ENCODE results near the gene JARID2.
A peak's percentile ranks its signal among the peaks of the same experiment; 100 is the strongest.

The JARID2 gene

DNA sequence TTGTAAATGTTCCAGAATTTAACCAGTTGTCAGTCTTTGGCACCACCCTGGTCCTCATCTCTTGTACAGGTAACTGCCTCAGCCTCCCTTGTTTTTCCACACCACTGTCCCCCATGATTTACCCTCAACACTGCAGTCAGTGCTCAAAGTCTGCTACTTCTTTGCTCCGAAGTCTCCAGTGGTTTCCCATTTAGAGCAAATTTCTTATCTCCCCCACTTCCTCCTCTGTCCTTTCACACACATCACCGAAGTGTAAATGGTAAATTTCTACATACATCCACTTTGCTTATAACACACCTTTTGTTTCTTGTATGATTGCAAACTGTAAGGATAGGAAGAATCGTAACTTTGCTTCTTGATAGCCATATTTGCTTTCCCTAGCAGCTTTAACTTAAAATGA, 115.3 kb downstream of the JARID2 start:
- DNase-seq: no peak

DNA sequence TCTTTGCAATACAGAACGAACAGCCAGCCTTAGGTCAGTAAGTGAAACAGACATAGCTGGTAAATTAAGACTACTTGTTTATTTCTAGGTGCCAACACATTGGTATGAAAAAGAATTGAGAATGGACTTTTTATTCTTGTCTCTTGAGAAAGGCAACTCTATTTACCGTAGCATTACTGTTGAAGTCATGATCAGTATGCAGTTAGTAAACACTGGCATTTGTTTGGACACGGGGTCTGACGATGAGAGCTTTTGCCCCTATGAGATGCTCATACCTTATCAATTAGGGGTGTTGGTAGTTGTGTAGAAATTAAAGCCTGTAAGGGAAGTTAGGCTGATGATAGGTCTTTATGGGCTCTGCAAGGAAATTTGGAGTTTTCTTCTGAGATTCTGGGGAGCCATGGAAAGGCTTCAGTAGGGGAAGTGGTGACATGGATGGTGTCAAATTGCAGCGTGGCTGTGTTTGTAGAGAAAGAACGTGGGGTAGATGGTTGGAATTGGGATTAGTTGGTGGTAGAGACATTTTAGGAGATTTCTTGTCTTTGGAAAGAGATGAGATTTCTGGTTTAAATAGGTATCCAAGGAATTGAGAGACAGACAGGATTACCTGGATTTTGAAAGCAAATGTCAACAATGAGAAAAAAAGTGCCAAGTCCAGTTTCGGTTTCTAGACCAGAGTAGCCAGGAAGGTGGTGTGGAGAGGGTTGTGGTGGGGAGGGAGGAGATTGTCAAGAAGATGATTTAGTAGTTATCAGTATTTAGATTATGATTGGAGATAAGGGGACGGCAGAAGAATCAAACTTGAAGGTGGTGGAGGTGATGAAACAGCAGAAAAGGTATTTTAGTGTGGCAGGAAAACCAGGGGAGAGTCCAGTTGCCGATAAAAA, 116.6 kb downstream of the JARID2 start:
- no peak for DNase-seq

DNA sequence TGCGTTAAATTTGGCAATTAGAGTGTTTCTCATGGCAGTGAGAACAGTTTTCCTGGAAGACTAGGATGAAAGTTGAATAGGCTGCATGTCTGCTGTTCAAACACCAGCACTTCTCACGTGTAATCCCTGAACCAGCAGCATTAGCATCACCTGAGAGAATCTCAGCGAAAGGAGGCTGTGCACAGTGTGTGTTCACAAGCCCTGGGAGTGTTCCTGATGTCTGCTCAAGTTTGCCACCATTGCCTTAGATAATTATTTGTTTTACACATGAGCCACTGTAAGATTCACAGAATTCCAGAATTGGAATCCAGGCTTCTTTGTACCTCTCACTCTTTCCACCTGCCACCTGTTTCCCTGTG, 117.3 kb downstream of the JARID2 start:
- DNase-seq: no peak

DNA sequence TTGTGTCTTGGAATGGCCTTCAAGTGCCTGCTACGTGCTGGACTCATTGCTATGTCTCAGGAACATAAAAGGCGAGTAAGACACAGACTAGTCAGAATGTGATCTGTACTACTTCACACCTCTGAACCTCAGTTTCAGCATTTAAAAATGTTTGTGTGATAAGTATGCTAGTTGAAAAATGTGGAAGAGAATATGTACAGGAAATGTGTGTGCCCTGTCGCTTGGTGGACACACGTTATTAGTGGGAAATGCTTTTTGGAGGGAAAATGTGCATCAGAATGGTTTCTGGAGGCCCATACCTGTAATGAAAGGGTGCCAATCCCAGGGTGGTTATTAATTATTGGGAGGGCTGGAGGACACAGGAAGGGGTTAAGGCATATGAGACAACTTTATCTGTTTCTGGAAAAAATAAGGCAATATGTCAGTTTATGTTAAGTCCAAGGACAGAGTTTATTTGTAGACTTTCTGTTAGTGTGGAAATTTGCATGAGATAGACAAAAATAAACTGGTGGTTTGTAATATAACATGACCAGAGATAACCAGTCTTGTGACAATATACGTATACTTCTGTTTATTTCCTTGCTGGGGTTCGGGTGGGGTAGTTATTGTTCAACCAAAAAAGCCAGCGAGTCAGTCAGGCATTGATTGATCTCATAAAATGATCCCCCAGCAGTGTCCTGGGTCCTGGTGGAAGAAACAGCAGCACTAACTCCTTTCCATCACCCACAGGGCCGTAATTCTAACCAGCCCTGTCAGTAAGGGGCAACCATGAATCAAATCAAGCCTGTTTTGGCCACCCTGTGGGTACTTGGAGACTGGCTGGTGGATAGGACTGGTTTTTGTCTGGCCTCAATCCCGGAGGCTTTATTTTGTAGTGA, 117.9 kb downstream of the JARID2 start:
- DNase-seq: no peak

DNA sequence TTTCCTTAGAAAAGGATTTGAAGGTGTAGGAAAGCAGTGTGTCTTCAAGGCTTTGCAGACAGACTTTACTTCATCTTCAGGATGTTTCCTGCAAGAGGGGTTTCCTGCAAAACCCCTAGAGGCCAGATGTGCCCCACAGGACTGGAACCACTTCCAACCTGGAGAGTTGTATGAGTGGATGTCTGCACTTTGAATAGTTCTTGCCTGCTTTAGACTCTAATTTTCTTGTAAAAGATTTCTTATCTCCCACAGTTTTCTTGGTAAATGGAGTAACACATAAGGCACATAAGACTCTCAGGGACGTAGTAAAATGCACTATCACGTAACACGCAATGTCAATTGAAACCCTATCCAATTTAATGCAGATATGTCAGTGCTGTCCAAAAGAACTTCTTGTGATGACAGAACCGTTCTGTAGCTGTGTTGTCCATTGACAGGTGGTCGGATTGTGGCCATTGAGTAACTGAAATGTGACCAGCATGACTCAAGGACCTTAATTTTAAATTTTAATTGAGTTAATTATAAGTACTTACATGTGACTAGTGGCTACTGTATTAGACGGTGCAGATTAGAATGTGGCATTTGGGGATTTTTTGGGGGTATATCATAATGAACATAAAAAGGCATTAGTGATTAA, 118.7 kb downstream of the JARID2 start:
- no peak for DNase-seq

DNA sequence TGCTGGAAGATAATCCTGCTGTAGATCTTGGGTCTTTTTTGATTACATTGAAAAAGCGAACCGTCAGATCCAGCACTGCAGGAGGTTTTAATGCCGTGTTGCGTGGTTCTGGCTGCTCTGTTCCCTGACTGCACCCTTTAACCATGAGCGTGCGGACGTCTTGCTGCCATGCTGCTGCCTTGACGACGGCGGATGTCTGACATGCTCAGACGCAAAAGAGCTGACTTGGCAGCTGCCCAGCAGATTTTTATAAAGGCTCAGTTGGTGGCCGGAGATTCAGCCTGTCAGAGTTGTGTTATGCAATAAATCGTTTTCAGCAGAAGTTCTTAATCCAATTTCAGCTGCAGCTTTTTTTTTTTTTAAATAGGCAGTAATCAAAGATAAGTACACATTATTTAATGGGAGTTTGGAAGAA, 119.4 kb downstream of the JARID2 start:
- peak; percentile 77 to 84 for DNase-seq

DNA sequence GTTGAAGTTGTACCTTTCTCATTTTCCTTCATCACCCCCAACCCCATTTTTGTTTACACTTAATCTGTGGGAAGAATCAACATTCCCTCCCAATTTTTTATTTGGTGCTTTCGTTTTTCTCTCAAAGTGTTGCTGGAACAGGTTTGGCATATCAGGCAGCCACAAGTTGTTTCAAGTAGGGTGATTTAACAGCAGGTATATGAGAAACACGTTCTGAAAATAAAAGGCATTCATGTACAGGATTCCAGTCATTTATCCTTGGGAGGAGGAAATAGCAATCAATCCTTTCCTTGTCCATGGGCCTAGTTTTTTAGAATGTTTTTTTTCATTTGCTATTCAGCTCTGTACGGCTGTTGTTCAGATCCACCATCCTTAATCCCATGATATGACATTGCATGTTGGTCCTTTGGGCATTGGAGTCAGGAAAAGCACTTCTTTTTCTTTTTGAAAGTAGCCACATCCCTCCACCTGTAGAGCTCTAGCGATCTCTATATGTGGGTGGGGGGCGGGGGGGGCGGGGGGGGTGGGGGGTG, 120.2 kb downstream of the JARID2 start:
- no peak for DNase-seq

DNA sequence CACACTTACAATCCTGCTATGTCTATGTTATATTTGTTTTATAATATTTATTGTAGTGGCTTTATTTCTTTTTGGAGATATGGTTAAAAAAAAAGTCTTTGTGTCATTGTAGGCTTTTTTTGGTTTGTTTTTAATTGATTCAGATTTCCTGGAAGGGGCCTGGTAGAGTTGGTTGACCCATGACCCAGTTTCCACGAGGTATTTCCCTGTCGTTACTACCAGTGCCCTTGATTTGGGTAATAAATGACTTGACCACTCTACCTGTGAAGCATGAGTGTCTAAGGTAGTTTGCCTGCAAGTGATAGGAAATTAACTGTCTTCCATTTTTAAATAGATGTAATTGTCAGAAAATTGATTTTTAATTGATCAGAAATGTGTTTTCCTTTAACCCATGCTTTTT, 121.0 kb downstream of the JARID2 start:
- DNase-seq: no peak

DNA sequence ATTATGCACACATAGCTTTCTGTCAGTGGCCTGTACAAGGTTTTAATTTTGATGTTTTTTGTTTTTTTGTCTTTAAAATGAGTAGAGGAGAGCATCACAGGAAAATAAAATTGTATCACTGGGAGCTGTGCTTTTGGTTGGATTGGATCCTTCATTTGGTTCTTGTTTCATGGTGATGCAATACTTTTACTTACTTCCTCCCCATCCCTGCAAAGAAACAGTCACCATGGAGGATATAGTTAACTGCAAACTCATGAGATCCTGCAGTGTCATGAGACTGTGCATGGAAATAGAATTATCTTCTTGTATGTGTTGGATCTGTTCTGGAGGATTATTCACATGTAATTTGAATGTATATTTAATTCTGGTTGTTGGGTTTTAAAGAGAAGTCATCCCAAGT, 122.3 kb downstream of the JARID2 start:
- no peak for DNase-seq

DNA sequence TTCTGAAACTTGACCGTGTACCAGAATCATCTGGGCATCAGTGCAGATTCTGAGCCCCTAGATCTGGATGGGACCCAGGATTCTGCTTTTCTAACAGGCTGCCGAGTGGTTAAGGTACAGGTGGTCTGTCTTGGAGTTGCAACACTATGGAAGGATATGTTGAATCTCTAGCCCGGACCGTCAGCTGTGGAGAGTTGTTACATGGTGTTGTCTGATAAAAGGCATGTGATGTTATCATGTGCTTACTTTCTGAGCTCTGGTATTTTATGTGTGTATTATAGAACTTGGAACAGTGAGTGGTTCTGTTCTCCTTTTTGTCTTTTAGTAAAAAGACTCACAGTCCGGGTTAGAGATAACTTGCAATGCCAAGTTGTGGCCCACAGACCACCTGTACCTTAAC, 123.0 kb downstream of the JARID2 start:
- no peak for DNase-seq

DNA sequence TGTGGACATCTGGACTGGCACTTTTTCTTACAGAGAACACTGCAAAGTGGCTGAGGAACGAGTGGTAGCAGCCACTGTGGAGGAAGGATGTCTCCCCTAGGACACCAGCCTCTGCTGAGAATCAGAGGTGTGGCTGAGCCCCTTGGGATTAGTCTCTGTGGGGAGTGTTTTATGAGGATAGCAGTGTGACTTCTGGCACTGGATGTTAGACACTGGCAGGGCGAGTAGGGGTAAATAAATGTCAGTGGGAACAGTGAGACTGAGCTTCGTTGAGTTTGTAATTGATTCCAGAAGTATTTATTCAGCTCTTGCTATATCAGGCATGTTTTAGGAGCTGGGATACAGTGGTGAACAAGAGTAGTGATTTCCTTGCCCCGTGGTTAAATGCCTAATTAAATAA, 124.0 kb downstream of the JARID2 start:
- DNase-seq: no peak

DNA sequence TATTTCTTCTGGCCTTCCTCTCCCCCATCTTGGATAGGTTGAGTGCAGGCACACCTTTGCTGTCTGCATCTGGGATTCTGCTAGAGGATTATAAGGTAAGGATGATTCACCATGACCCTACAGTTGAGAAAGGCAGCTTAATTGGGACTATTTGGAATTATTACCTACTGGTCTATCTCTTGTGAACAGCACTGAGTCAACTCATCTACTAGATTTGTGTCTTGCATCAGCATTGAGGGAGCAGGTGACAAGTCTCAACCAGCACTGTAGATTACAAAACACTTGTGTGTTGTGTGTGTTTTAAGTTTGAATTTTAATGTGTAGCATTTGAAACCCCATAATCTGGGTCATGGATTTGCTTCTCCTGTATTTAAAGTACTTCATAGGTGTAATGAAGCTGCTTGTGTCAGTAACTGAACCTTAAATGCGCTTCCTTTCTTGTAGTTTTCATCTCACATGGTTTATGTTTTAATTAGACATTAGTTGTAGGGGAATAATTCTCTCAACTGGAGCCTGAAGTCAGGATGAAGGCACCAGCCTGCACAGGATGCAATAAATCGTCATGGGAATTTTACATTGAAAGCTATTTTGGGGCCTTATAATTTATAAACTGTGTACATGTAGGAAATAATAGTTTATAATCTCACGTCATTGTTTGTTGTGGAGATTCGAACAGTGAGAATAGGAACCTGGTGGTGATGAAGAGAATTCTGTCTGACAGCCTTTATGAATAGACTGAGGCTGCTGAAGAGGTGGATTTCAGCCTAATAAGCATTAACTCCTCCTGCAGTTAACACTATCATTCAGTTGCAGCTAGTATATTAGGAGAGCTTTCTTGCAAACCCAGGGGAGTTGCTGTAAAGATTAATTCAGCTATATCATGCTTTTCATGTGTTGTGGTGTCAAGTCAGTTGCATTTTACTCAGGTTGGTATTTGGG, 125.1 kb downstream of the JARID2 start:
- no peak for DNase-seq

DNA sequence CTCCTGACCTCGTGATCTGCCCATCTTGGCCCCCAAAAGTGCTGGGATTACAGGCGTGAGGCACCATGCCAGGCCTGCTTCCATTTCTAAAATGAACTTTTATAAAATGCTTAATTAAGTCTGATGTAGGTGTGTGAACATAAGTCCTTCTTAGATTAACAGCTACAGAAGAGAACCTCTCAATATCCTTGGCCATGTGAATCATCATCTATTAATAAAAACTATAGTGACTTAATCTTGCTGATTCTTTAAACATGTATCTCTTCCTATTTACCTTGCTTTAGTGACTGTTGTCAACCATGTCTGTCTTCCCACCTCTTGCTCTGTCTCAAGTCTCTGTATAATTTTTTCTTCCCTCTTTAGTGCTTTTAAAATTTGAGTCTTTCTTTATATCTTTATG, 127.1 kb downstream of the JARID2 start:
- DNase-seq: no peak

DNA sequence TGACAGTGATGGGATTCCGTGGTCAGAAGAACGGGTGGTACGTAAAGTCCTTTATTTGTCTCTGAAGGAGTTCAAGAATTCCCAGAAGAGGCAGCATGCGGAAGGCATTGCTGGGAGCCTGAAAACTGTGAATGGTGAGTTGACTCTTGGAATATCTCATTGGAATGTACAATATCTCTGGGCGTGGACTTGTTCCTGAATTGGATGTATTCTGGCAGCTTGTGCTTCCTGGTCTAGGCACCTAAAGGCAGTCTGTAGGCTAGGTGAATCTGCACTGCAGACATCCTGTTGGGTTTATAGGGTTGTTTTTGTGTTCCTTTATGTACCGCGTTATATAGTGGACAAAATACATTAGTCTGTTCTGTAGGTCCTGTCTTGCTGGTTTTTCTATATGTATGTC, 128.2 kb downstream of the JARID2 start:
- no peak for DNase-seq

DNA sequence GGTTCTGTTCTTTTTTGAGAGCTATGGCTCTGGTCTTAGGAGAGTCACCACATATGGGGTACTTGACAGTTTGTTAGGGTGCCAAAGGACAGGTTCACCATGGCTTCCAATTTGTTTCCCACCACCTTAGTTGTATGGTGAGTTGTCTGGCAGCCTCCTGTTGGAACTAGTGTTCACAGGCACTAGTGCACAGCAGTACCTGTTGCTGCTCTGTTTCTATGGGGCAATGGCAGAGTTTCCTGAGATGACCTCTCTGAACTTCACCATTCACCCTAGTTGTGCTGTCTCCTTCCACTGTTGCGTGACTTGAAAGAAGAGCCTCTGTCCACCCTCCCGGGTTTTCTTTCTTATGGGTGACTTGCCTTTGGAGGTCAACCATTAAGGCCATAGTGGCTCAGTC, 129.1 kb downstream of the JARID2 start:
- DNase-seq: no peak

DNA sequence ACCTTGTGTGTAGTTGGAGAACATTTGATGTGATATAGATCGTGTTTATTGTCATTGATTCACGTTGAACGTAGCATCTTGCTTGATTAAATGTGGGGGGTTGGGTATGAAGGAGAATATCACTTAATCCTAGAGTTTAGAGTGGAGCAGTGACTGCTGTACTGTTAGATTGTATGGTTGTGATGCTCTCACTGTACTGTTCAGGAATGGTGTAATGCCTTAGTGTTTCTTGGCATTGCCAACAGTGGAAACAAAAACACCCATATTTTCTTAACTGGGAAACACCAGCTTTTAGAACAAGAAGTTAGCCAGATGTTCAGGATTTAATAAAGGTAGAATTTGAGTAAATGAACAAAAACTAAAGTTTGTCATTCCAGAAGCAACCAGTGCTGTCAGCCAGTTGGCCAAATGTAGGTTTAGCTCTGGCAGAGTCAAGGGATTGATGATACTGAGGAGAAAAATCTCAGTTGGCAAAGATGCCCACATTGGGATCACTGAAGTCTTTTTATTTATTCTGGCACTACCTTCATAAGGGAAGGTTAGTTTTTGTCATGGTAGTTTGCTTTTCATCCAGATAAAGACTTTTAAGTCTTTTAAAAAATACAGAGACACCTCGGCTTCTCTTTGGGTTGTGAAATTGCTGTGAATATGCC, 129.9 kb downstream of the JARID2 start:
- DNase-seq: no peak

DNA sequence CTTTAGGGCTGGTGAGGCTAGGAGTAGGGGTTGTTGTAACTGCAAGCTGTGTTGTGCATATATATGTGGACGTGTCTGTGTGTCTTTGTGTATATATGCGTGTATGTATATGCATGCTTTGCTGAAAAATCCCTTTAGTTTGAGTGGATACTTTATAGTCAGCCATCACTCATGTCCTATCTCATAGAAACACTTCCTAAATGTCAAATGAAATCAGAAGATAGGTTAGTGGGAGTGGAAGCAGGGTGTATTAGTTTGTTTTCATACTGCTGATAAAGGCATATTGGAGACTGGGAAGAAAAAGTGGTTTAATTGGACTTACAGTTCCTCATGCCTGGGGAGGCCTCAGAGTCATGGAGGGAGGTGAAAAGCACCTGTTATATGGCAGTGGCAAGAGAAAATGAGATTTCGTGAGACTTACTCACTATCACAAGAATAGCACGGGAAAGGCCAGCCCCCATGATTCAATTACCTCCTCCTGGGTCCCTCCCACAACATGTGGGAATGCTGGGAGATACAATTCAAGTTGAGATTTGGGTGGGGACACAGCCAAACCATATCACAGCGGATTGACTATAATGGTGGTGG, 131.1 kb downstream of the JARID2 start:
- DNase-seq: no peak

DNA sequence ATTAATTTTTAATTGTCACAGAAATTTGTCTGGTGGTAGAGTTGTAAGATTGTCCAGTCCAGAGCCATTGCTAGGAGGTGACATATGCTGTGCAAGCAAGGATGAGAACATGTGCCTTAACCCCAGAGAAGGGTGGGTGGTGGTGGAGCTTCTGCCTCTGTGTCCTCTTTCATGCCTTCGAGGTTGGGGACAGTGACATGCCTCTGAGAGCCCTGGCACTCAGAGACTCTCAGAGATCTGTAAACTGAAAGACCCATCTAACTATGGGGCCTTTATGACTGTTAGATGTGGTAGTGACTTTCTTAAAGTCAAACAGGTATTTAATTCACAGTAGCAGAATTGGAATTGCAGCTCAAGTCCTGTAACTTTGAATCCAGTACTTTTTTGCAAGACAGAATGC, 132.4 kb downstream of the JARID2 start:
- DNase-seq: no peak

DNA sequence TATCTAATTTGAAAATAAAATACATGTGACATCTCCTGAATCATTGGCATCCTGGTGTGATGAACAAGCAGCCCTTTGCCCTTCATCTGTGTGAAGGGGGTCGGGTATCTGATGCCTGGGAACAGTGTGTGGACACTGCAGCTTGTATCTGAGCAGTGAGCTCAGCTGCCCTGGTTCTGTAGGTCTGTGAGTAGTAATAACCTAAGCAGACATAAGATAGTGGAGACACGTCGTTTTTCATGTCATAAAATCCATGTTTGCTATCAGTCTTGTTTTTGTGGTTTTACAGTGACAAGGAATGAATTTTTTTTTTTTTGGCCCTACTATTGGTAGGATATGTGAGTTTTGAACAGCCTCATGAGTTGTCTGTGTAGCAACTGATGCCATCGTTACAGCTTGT, 133.0 kb downstream of the JARID2 start:
- no peak for DNase-seq

DNA sequence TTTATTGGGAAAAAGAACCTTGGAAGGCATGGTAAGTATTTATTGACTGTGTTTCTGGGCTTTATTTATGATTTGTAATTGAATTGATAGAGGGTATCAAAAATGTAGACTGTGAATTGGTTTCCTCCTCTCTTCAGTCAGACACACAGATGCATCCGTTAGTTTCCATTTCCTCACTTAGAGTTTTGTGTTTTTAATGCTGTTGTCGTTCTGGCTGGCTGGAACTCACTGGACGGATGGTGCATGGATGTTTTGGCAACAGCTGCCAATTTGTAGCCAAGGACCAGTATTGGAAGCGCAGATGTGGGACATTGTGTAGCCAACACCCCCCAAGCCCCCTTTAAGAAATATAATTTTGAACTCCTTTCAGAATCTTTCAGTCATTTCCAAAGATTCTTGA, 134.5 kb downstream of the JARID2 start:
- DNase-seq: no peak

DNA sequence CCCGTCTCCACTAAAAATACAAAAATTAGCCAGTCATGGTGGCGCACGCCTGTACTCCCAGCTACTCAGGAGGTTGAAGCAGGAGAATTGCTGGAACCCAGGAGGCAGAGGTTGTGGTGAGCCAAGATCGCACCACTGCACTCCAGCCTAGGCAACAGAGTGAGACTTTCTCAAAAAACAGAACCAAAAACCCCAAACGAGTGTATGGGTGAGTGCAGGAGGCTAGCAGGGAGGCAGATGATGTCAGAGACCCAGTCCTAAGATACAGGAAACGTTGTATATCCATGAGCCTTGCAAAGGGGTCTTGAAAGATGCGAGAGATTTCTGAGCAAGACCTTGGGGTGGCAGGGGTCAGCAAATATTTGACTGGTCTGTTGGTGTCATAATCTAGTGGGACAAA, 136.2 kb downstream of the JARID2 start:
- DNase-seq: no peak
